K562 (cell line): ENCODE data around the gene IL3RA. TPM values are rescaled to one million over a fixed set of nuclear protein-coding genes. Genes with fewer than 3 reads are reported as not detected.
A peak's percentile ranks its signal among the peaks of the same experiment; 100 is the strongest.

Experiments used
- CHD1 ChIP-seq: fragments of 200-600 bp; sonication (generic); IDR thresholded peaks from one replicate; pipeline ENCODE4 v1.6.1; 2012; ENCODE audit warnings: mild to moderate bottlenecking, moderate library complexity, low read length, inconsistent platforms
- CHD4 ChIP-seq: fragments of 200-600 bp; sonication (generic); IDR thresholded peaks from 3 replicates; pipeline ENCODE4 v1.6.1; 2012; ENCODE audit warnings: low read depth, mild to moderate bottlenecking, mixed read lengths, low read length, inconsistent platforms; ENCODE audit not compliant: insufficient read depth, insufficient replicate concordance, poor library complexity, severe bottlenecking
- FOXM1 ChIP-seq, 2 experiments: fragments of 450-650 bp in 1 of 2; sonication (generic) in 1 of 2; formaldehyde crosslinking in 1 of 2; IDR thresholded peaks; 2 replicates each; pipeline versions ENCODE4 v1.6.1 to v1.9.0; 2017 to 2022; ENCODE audit warnings: low read depth in 2 of 2, mild to moderate bottlenecking in 2 of 2, missing genetic modification reagents in 1 of 2, moderate library complexity in 1 of 2
- FOXP1 ChIP-seq: sonication (generic); formaldehyde crosslinking; IDR thresholded peaks from 2 replicates; pipeline ENCODE4 v1.8.0; 2022; ENCODE audit warnings: mild to moderate bottlenecking, missing genetic modification reagents
- MCM3 ChIP-seq: fragments of 450-650 bp; IDR thresholded peaks from 2 replicates; pipeline ENCODE4 v1.6.1; 2016
- PATZ1 ChIP-seq: fragments of 250-450 bp; sonication (Bioruptor Pico); IDR thresholded peaks from 2 replicates; pipeline ENCODE4 v1.5.0; 2020; ENCODE audit warnings: mild to moderate bottlenecking, borderline replicate concordance
- PHB2 ChIP-seq: fragments of 450-650 bp; IDR thresholded peaks from 2 replicates; pipeline ENCODE4 v1.6.1; 2017; ENCODE audit warnings: low read depth
- RAD21 ChIP-seq, 2 experiments: fragments of 250-450 bp in 1 of 2; fragments of 450-650 bp in 1 of 2; sonication (Bioruptor Pico) in 1 of 2; formaldehyde crosslinking in 1 of 2; IDR thresholded peaks in 1 of 2; conservative IDR thresholded peaks in 1 of 2; 2 replicates each; pipeline versions ENCODE4 v1.4.0 to v1.8.0; 2020 to 2022; ENCODE audit warnings: mild to moderate bottlenecking in 2 of 2, moderate library complexity in 1 of 2
- RBM17 ChIP-seq: fragments of 200-400 bp; formaldehyde crosslinking; IDR thresholded peaks from 2 replicates; pipeline ENCODE4 v1.6.1; 2017; ENCODE audit warnings: low read depth, mild to moderate bottlenecking, low read length, borderline replicate concordance
- RBM25 ChIP-seq: fragments of 200-400 bp; formaldehyde crosslinking; IDR thresholded peaks from 2 replicates; pipeline ENCODE4 v1.6.1; 2018; ENCODE audit warnings: low read length, low read depth, moderate library complexity; ENCODE audit not compliant: severe bottlenecking
- SMAD3 ChIP-seq: fragments of 450-650 bp; formaldehyde crosslinking; conservative IDR thresholded peaks from 2 replicates; pipeline ENCODE4 v1.4.0; 2020; ENCODE audit warnings: mild to moderate bottlenecking
- SREBF2 ChIP-seq: sonication (generic); formaldehyde crosslinking; IDR thresholded peaks from 2 replicates; pipeline ENCODE4 v1.4.0; 2020; ENCODE audit warnings: mild to moderate bottlenecking, missing genetic modification reagents
- SRSF7 ChIP-seq: fragments of 200-400 bp; formaldehyde crosslinking; optimal IDR thresholded peaks from 2 replicates; pipeline ENCODE3; 2017; ENCODE audit warnings: mild to moderate bottlenecking, low read depth, low read length
- TAF15 ChIP-seq: fragments of 200-400 bp; formaldehyde crosslinking; IDR thresholded peaks from 2 replicates; pipeline ENCODE4 v1.6.1; 2017; ENCODE audit warnings: mild to moderate bottlenecking, low read depth, low read length, moderate library complexity
- TEAD1 ChIP-seq, 2 experiments: fragments of 450-650 bp in 1 of 2; sonication (generic) in 1 of 2; formaldehyde crosslinking; IDR thresholded peaks; 2 replicates each; pipeline versions ENCODE4 v1.4.0 to v1.8.0; 2020 to 2022; ENCODE audit warnings: mild to moderate bottlenecking in 2 of 2, missing genetic modification reagents in 1 of 2
- ZFX ChIP-seq: sonication (generic); formaldehyde crosslinking; IDR thresholded peaks from 2 replicates; pipeline ENCODE4 v1.8.0; 2022; ENCODE audit warnings: mild to moderate bottlenecking, missing genetic modification reagents, moderate library complexity
- ZNF280B ChIP-seq: fragments of 250-450 bp; sonication (Bioruptor Pico); IDR thresholded peaks from 2 replicates; pipeline ENCODE4 v1.5.1; 2021; ENCODE audit warnings: mild to moderate bottlenecking
- ZNF609 ChIP-seq: sonication (generic); formaldehyde crosslinking; IDR thresholded peaks from 2 replicates; pipeline ENCODE4 v1.8.1; 2023; ENCODE audit warnings: missing genetic modification reagents, mild to moderate bottlenecking, borderline replicate concordance
- polyA plus RNA-seq, 8 experiments: library from polyadenylated mRNA; depleted of rRNA in 4 of 8; stranded (reverse) in 5 of 8; unstranded in 3 of 8; fragments of >200 nt; fragmentation: Nextera tagmentation in 2 of 8; fragmentation: Illumina TruSeq in 1 of 8; extraction: Ambion mirVana in 2 of 8; extraction: Trizol in 1 of 8; gene quantifications; 2 replicates each; pipeline versions ENCODE4 v1.2.1 to v1.2.3, GENCODE V29; 2011 to 2014; ENCODE audit warnings: inconsistent platforms in 1 of 8, missing spikeins in 1 of 8
- total RNA-seq, 7 experiments: library from RNA; depleted of rRNA in 6 of 7; stranded (reverse); fragments of >200 nt in 6 of 7; fragmentation: Illumina TruSeq in 2 of 7; extraction: Trizol in 2 of 7; gene quantifications; 2 replicates each; pipeline versions ENCODE4 v1.2.1 to v1.2.3, GENCODE V29; 2011 to 2021; ENCODE audit warnings: low replicate concordance in 1 of 7
- TF ChIP-seq, protein P1 (sequence below): fragments of 250-450 bp; sonication (Bioruptor Pico); IDR thresholded peaks from 2 replicates; pipeline ENCODE4 v1.8.0; 2021; ENCODE audit warnings: moderate library complexity, mild to moderate bottlenecking, inconsistent platforms

Gene IL3RA
- total and polyA plus RNA-seq, 9 of the 15 experiments (the other 6 are each of a cell fraction or from before 2014, with no cell fraction given): not detected

- TF ChIP-seq ZNF609 (CRISPR knock-in tag) (no peak), ZNF280B (no peak), CHD4 (no peak), SREBF2 (CRISPR knock-in tag) (no peak), MCM3 (no peak), PATZ1 (CRISPR knock-in tag) (no peak), FOXM1 (IDR thresholded peaks at IDR 0.05; ENCODE audit: low read depth) (peak; percentile 73), FOXM1 (CRISPR knock-in tag; IDR thresholded peaks at IDR 0.05; ENCODE audit: low read depth) (no peak), SMAD3 (no peak), ZFX (CRISPR knock-in tag) (no peak), TAF15 (no peak), TEAD1 (CRISPR knock-in tag; IDR thresholded peaks at IDR 0.05) (no peak), SRSF7 (no peak), RBM25 (peak; percentile 76), PHB2 (no peak), CHD1 (no peak), RAD21 (CRISPR knock-in tag; conservative IDR thresholded peaks at IDR 0.05 in 1 of 2, IDR thresholded peaks at IDR 0.05 in 1 of 2) (no peak), RBM17 (no peak), FOXP1 (CRISPR knock-in tag) (no peak)
- TF ChIP-seq, protein P1, sequence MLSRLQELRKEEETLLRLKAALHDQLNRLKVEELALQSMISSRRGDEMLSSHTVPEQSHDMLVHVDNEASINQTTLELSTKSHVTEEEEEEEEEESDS (CRISPR knock-in tag): no peak
These were observed 28.8 kb upstream of the IL3RA start (continued) for GRCh38 chrX:1307626-1308340.
